ENCODE data around the gene NBAS. TPM values are rescaled to one million over a fixed set of nuclear protein-coding genes. Genes with fewer than 3 reads are reported as not detected.

Gene NBAS
- 14.3 to 16.8 TPM (median 15.6 TPM) in 5 replicates for total RNA-seq (2022; extraction: Qiagen RNA extraction)

DNA sequence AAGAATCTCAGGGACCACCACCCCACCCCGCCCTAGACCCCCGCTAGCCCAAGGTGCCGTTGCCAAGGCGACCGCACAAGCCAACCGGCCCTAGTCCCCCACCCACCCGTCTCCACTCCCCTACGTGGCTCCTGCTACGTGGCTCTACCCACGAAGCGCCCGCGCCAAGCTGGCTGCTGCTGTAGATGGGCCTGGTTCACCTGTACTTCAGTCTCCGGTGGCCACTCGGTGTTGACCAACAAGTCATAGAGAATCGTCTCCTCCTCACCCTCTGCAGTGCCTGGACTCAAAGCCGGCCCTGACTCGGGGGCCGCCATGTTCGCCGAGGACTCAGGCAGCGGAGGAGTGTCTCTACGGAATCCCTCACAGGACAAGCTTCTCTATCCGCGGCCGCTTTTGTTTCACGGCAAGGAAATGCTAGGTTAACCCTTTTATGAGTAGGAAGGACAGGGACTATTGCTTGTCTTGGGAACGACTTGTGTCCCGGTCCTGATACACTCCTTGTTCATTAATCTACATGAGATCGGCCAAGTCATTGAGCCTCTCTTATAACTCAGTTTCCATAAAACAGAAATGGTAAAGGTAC, at the start of gene NBAS:
NBAS (minus strand) TSS at position 347 of the 586 bp plus-strand sequence; CDS start at position 317, 30 bp downstream.

DNA sequence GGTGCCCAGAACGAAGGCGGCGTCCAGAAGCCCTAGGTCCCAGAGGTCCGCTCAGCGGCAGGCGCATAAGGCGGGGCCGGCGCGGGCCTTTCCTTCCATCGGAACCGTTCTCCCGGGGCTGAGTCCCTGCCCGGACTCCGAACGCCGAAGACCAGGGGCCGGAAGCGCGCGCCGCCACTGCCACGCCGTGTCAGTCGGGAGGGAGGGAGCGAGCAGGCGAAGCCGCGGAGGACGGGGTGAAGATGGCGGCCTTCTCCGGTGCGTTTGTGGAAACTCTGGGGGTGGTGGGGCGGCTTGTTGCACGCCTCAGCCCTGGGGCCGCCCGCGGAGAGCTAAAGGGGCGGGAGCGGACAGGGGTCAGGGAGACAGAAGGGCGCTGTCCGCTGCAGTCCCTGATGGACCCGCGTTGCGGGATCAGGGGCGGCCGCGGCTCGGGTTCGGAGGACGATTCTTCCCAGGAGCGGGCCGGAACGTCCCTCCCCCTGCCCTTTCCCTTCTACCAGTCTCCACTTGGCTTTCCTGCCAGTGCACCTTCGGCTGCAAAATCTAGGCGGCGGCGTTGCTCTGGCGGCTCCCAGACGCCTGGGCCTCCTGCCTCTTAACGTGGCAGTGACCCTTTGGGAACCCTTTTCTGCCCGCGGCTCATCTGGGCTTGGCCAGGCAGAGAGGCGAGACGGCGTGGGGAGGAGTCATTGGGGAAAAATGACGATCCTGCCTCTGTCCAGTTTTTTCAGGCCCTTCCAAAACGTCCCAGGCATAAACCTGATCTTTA, 30.7 kb upstream of the NBAS start, which contains the start of gene DDX1:
DDX1 (plus strand) TSS at position 177 of the 772 bp plus-strand sequence; CDS start at position 243, 66 bp downstream.

Other genes starting within 250 kb of the NBAS start
- 117 to 156 TPM (median 121 TPM) in 5 replicates for gene DDX1, start 30.5 kb upstream of the NBAS start, total RNA-seq (2022; extraction: Qiagen RNA extraction)

Data from A549 treated with AZD2906 at 1 μM for 4 hours (cell line).